Erythroblast (primary cell): ENCODE data around the gene ADCY7.

Source experiments
- GATA1 ChIP-seq: IDR thresholded peaks from 2 replicates; pipeline ENCODE4 v1.6.1; 2011; ENCODE audit warnings: low read depth, mild to moderate bottlenecking, control low read depth, low read length, moderate library complexity
- POLR2A ChIP-seq: IDR thresholded peaks from 2 replicates; pipeline ENCODE4 v1.6.1; 2011; ENCODE audit warnings: mild to moderate bottlenecking, low read length

- TF ChIP-seq POLR2A (no peak), GATA1 (no peak)
These were observed 28.0 kb upstream of the ADCY7 start for GRCh38 chr16:50238314-50238713.
